Measurements from ENCODE around the gene CUL3. TPM values are rescaled to one million over a fixed set of nuclear protein-coding genes. Genes with fewer than 3 reads are reported as not detected.
A peak's percentile ranks its signal among the peaks of the same experiment; 100 is the strongest.

CUL3 gene
- total and polyA plus RNA-seq, 4 donors, result 33.6 to 72.4 (median 59.2) TPM

DNA sequence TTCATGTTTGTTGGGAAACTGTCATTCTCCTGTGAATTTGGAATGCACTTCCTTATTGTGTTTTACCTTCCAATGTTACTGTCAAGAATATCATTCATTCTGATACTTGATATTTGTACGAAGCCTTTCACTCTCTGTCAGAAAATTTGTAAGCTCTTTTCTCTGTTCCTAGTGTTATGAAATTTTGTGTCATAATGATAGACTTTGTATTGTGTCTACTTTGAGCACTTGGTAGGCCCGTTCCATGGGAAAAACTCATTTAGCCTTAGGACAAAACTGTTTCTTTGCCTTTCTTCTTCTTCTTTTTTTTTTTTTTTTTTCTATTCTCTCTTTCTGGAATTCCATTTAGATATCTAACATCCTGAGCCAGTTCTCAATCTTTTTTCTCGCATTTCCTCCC is 131.3 kb downstream of the CUL3 start:
- no peaks in the 10 kb centered on the region for H3K27me3 ChIP-seq (ENCODE audit: control insufficient read depth in 1 of 2, insufficient read depth in 2 of 2, low read length in 1 of 2)
- WGBS, 2 donors, result 96% methylated on average over 3 of the region's 3 CpGs
- no peaks in the 10 kb centered on the region for H3K36me3 ChIP-seq (ENCODE audit: control insufficient read depth in 1 of 2, insufficient read depth in 2 of 2, low read length in 1 of 2)
- no peak overlapping the region for H3K4me3 ChIP-seq (ENCODE audit: low read length in 2 of 2)
- ATAC-seq (ENCODE audit: low FRiP score) (no peak), DNase-seq (no peak)
- no peaks in the 10 kb centered on the region for H3K9me3 ChIP-seq (ENCODE audit: control insufficient read depth, low read length)
- no peak overlapping the region for H3K27ac ChIP-seq (ENCODE audit: low read depth in 1 of 2, low read length in 2 of 2)
- no peaks in the 10 kb centered on the region for H3K4me1 ChIP-seq (ENCODE audit: control insufficient read depth in 1 of 2, insufficient read depth in 2 of 2, low read length in 2 of 2)
- intact Hi-C loops (cut with DNase I), result no loop called here

DNA sequence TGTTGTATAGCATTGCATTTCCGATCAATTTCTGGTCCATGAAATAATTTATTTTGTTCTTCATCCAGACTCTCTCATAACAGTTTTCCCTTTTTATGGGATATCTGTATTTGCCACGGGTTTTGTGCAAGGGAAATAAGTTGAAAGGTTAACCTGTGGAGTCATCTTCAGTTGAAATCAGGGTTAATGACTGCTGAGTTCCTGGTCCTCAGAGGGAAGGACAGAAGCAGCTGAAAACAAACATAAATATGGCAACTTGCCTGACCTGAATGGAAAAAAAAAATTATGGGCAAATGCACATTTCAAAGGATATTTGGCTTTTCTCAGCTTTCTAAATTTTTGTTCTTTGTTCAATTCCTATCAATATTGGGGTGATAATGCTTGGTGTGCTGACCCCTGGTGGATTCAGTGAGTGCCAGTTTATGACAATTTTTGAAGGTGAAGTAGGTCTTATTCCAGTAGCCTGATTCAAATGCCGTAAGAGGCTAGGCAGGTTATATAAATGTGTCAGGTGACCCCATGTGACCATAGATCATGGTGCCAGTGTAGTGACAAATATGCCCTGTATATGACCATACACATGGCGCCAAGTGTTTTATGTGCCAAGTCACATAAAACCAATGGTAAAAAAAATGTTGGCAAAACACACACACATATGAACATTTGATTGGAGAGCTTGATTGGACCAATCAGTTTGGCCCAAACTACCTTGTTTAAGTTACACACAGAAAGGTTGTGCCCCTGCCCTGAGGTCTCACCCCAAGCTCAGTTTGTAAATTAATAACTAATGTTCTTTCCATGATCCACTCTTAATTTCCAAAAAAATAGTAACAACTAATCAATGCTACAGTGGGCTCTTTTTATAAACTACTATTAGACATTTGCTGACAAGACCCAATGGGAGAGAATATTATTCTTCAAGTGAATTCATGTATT is 135.7 kb downstream of the CUL3 start:
- ATAC-seq (ENCODE audit: low FRiP score), result no peak
- intact Hi-C loops (cut with DNase I), result loop anchor here in 1 of 2 donors (10.0 kb wide), 1 partner anchor 95 kb away; no protein-coding TSS in a partner anchor

DNA sequence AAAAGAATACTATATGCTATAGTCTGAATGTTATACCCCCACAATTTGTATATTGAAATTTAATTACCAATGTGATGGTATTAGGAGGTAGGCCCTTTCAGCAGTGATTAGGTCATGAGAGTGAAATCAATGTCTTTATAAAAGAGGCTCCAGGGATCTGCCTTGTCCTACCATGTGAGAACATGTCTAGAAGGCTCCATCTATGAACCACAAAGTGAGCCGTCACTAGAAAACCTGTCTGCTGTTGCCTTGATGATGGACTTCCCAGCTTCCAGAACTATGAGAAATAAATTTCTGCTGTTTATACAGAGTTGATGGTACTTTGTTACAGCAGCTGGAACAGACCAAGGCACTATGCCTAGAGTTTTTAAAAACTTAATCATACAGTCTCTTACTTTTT is 136.9 kb downstream of the CUL3 start:
- no peaks in the 10 kb centered on the region for H3K27me3 ChIP-seq (ENCODE audit: control insufficient read depth in 1 of 2, insufficient read depth in 2 of 2, low read length in 1 of 2)
- H3K4me1 ChIP-seq (ENCODE audit: control insufficient read depth in 1 of 2, insufficient read depth in 2 of 2, low read length in 2 of 2), result no peaks in the 10 kb centered on the region
- no peaks in the 10 kb centered on the region for H3K36me3 ChIP-seq (ENCODE audit: control insufficient read depth in 1 of 2, insufficient read depth in 2 of 2, low read length in 1 of 2)
- no peak for DNase-seq
- no peak overlapping the region for H3K4me3 ChIP-seq (ENCODE audit: low read length in 2 of 2)
- intact Hi-C loops (cut with DNase I), result loop anchor here in 1 of 2 donors (10.0 kb wide), 1 partner anchor 93 kb away; no protein-coding TSS in a partner anchor
- ATAC-seq (ENCODE audit: low FRiP score), result no peak
- no peak overlapping the region for H3K27ac ChIP-seq (ENCODE audit: low read depth in 1 of 2, low read length in 2 of 2)
- WGBS, 2 donors, result 75 to 82% methylated on average over 1 of the region's 1 CpG
- no peaks in the 10 kb centered on the region for H3K9me3 ChIP-seq (ENCODE audit: control insufficient read depth, low read length)

More for the DNA sequence above, 135.7 kb downstream of the CUL3 start:
- H3K27me3 ChIP-seq (ENCODE audit: control insufficient read depth in 1 of 2, insufficient read depth in 2 of 2, low read length in 1 of 2), result no peaks in the 10 kb centered on the region
- no peak overlapping the region for H3K4me3 ChIP-seq (ENCODE audit: low read length in 2 of 2)
- WGBS, 2 donors, result 52 to 58% methylated on average over 4 of the region's 4 CpGs
- no peaks in the 10 kb centered on the region for H3K9me3 ChIP-seq (ENCODE audit: control insufficient read depth, low read length)
- no peak for DNase-seq
- no peak overlapping the region for H3K27ac ChIP-seq (ENCODE audit: low read depth in 1 of 2, low read length in 2 of 2)
- no peaks in the 10 kb centered on the region for H3K4me1 ChIP-seq (ENCODE audit: control insufficient read depth in 1 of 2, insufficient read depth in 2 of 2, low read length in 2 of 2)
- H3K36me3 ChIP-seq (ENCODE audit: control insufficient read depth in 1 of 2, insufficient read depth in 2 of 2, low read length in 1 of 2), result no peaks in the 10 kb centered on the region

- Histone ChIP-seq H3K27ac (ENCODE audit: low read depth in 1 of 2, low read length in 2 of 2) (no peak overlapping the region), H3K9me3 (ENCODE audit: control insufficient read depth, low read length) (no peaks in the 10 kb centered on the region), H3K4me3 (ENCODE audit: low read length in 2 of 2) (no peak overlapping the region), H3K36me3 (ENCODE audit: control insufficient read depth in 1 of 2, insufficient read depth in 2 of 2, low read length in 1 of 2) (no peaks in the 10 kb centered on the region), H3K4me1 (ENCODE audit: control insufficient read depth in 1 of 2, insufficient read depth in 2 of 2, low read length in 2 of 2) (no peaks in the 10 kb centered on the region), H3K27me3 (ENCODE audit: control insufficient read depth in 1 of 2, insufficient read depth in 2 of 2, low read length in 1 of 2) (no peaks in the 10 kb centered on the region)
- intact Hi-C loops (cut with DNase I), result loop anchor here in 1 of 2 donors (10.0 kb wide), 1 partner anchor 90 kb away; no protein-coding TSS in a partner anchor
- ATAC-seq (ENCODE audit: low FRiP score) (no peak), DNase-seq (no peak)
- 96 to 97% methylated on average over 4 of the region's 4 CpGs for WGBS, 2 donors
These were observed 140.4 kb downstream of the CUL3 start for GRCh38 chr2:224444783-224445182.

DNA sequence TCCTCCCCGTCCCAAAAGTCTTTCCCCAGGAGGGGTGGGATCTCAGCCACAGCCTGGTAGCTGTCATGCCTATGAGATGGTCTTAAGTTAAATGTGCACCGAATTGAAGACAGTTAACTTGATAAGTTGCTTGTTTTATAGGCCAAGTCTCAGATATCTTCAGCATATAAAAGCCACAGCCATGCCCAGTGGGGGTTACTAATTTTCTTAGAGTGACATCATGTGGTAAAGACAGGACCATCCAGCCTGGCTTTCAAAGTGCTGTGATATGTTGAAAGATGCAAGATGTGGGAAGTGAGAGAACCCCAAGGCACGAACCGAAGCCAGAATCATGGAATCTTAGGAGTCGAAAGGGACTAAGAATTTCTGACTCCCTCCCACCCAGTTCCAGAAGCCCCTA is 141.1 kb downstream of the CUL3 start:
- H3K36me3 ChIP-seq (ENCODE audit: control insufficient read depth in 1 of 2, insufficient read depth in 2 of 2, low read length in 1 of 2), result no peaks in the 10 kb centered on the region
- H3K4me1 ChIP-seq (ENCODE audit: control insufficient read depth in 1 of 2, insufficient read depth in 2 of 2, low read length in 2 of 2), result no peaks in the 10 kb centered on the region
- H3K27ac ChIP-seq (ENCODE audit: low read depth in 1 of 2, low read length in 2 of 2), result no peak overlapping the region
- no peaks in the 10 kb centered on the region for H3K9me3 ChIP-seq (ENCODE audit: control insufficient read depth, low read length)
- H3K4me3 ChIP-seq (ENCODE audit: low read length in 2 of 2), result no peak overlapping the region
- DNase-seq, result no peak
- no peaks in the 10 kb centered on the region for H3K27me3 ChIP-seq (ENCODE audit: control insufficient read depth in 1 of 2, insufficient read depth in 2 of 2, low read length in 1 of 2)
- WGBS, 2 donors, result 64 to 65% methylated on average over 5 of the region's 5 CpGs
- intact Hi-C loops (cut with DNase I), result loop anchor here in 1 of 2 donors (10.0 kb wide), 1 partner anchor 89 kb away; no protein-coding TSS in a partner anchor
- ATAC-seq (ENCODE audit: low FRiP score), result no peak

DNA sequence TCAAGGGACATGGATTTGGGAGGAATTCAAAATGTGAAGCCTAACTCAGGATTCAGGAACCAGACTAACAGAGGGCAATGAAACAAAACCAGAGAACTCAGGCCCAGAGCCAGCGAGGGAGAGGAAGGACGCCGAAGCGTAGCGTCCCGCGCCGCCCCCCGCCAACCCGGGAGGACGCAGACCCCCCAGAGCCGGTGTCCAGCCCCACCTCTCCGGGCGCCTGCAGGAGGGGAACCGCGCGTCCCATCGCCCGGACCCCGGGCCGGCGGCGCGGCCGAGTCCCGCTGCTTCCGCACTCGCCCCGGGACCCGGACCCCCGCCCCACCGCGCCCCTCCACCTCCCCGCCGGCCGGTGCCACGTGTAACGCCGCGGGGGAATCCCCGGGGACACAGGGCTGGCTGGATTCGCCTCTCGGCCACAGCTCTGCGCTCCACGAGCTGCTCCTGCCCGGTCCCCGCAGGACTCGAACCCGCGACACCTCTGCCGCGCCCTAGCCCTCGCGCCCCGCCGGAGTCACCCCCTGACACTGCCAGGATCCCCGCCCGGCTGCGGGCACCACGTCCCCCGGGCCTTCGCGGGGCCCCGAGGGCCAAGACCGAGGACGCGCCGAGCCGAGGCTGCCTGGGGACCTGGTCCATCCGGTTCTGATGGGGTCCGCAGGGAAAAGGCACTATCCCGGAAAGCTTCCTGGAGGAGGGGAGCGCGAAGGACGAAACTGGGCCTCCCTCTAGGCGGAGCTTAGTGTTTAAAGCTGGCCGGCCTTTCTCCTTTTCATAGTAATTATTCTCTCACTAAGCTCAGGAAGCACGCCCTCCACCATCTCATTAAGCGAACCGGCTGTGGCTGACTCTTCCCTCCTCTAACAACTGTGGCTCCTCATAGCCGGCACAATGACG is 142.8 kb downstream of the CUL3 start:
- 2 to 3% methylated on average over 66 to 82 of the region's 82 CpGs for WGBS, 2 donors
- Histone ChIP-seq H3K36me3 (ENCODE audit: control insufficient read depth in 1 of 2, insufficient read depth in 2 of 2, low read length in 1 of 2) (no peaks in the 10 kb centered on the region), H3K9me3 (ENCODE audit: control insufficient read depth, low read length) (peaks cover 2% of the 10 kb centered on the region), H3K4me1 (ENCODE audit: control insufficient read depth in 1 of 2, insufficient read depth in 2 of 2, low read length in 2 of 2) (no peaks in the 10 kb centered on the region), H3K27ac (ENCODE audit: low read depth in 1 of 2, low read length in 2 of 2) (no peak overlapping the region), H3K27me3 (ENCODE audit: control insufficient read depth in 1 of 2, insufficient read depth in 2 of 2, low read length in 1 of 2) (no peaks in the 10 kb centered on the region), H3K4me3 (ENCODE audit: low read length in 2 of 2) (peak overlapping the region; percentile 6 to 46)
- intact Hi-C loops (cut with DNase I), result loop anchor here in 1 of 2 donors (10.0 kb wide), 1 partner anchor 88 kb away; no protein-coding TSS in a partner anchor
- peak; percentile 54 for ATAC-seq (ENCODE audit: low FRiP score)
- DNase-seq, result peak in 1 of 2 donors; percentile 79

DNA sequence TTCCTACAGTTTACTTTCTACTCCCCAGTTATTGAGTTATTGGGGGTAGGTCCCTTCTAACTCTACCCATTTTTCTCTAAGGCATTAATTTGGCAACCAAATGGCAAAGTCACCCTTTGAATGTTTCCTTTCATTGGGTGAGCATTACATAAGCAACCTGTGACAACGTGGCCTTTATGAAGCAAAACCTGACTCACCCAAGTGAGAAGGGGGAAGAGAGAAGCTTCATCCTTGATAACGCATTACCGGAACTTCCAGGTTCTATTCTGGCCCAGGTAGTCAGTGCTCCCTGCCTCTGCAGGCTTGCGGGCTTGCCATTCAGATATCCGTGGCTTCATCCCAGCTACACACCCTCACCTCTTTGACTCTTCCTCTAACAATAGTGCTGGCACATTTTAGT is 144.2 kb downstream of the CUL3 start:
- ATAC-seq (ENCODE audit: low FRiP score) (no peak), DNase-seq (no peak)
- H3K27ac ChIP-seq (ENCODE audit: low read depth in 1 of 2, low read length in 2 of 2), result no peak overlapping the region
- H3K9me3 ChIP-seq (ENCODE audit: control insufficient read depth, low read length), result peaks cover 2% of the 10 kb centered on the region
- H3K4me3 ChIP-seq (ENCODE audit: low read length in 2 of 2), result no peak overlapping the region
- H3K27me3 ChIP-seq (ENCODE audit: control insufficient read depth in 1 of 2, insufficient read depth in 2 of 2, low read length in 1 of 2), result no peaks in the 10 kb centered on the region
- intact Hi-C loops (cut with DNase I), result loop anchor here in 1 of 2 donors (10.0 kb wide), 1 partner anchor 86 kb away; no protein-coding TSS in a partner anchor
- no peaks in the 10 kb centered on the region for H3K4me1 ChIP-seq (ENCODE audit: control insufficient read depth in 1 of 2, insufficient read depth in 2 of 2, low read length in 2 of 2)
- 78 to 87% methylated on average over 5 of the region's 5 CpGs for WGBS, 2 donors
- H3K36me3 ChIP-seq (ENCODE audit: control insufficient read depth in 1 of 2, insufficient read depth in 2 of 2, low read length in 1 of 2), result no peaks in the 10 kb centered on the region

- ATAC-seq (ENCODE audit: low FRiP score) (no peak), DNase-seq (no peak)
- H3K27ac ChIP-seq (ENCODE audit: low read depth in 1 of 2, low read length in 2 of 2), result no peak overlapping the region
- no peaks in the 10 kb centered on the region for H3K36me3 ChIP-seq (ENCODE audit: control insufficient read depth in 1 of 2, insufficient read depth in 2 of 2, low read length in 1 of 2)
- H3K4me1 ChIP-seq (ENCODE audit: control insufficient read depth in 1 of 2, insufficient read depth in 2 of 2, low read length in 2 of 2), result no peaks in the 10 kb centered on the region
- intact Hi-C loops (cut with DNase I), result no loop called here
- H3K27me3 ChIP-seq (ENCODE audit: control insufficient read depth in 1 of 2, insufficient read depth in 2 of 2, low read length in 1 of 2), result no peaks in the 10 kb centered on the region
- peaks cover 2% of the 10 kb centered on the region for H3K9me3 ChIP-seq (ENCODE audit: control insufficient read depth, low read length)
- no peak overlapping the region for H3K4me3 ChIP-seq (ENCODE audit: low read length in 2 of 2)
These were observed 146.4 kb downstream of the CUL3 start for GRCh38 chr2:224438726-224439125.
